HG02642 (cell line): Measurements from ENCODE around the gene ELMO1.

Experiments
- ATAC-seq: cut with Tn5 transposase; IDR thresholded peaks from one replicate; pipeline ENCODE4 v1.9.1; 2021; ENCODE audit warnings: mild to moderate bottlenecking; ENCODE audit not compliant: unreplicated experiment, poor library complexity

ELMO1 gene

GRCh38 chr7:37411444-37412034 lies 37.1 kb downstream of the ELMO1 start:
- ATAC-seq, result no peak

DNA sequence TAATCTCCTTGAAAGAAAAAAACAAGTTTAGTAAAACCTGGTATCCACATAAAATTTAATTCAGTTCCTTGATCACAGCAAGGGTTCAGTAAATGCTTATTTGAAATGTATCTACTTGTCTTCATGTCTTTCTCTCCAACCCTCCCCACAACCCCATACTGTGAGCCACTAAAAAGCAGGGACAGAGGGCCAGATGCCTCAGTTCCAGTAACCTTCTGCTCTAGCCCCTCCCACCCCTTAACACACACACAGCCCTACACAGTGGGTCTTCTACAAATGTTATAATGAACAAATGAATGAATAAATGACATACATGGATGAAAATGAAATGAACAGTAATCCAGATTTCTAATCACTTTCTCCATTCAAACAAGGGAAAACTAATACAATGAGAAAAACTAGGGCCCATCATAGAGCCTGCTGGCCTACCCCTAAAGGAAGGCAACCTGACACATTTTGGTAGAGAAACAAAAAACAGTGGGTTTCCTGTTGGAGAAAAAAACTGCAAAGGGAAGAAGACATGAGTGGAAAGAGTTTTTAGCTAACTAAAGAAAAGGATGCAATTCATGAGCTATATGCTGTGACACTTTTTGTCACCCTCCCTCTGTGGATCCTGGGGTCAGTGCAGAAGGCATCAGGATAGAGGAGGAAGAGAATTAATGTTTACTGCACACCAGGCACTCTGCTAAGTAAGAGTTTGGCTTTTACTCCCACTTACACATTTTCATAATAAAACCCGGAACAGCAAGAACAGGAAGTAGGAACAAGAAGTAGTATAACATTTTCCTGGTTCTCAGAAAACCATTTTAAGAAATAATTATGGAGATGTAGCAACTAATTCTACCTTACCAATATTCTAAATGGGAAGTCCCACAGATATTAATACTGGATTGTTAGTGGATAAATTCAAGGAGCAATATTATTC lies 38.1 kb downstream of the ELMO1 start:
- no peak for ATAC-seq

DNA sequence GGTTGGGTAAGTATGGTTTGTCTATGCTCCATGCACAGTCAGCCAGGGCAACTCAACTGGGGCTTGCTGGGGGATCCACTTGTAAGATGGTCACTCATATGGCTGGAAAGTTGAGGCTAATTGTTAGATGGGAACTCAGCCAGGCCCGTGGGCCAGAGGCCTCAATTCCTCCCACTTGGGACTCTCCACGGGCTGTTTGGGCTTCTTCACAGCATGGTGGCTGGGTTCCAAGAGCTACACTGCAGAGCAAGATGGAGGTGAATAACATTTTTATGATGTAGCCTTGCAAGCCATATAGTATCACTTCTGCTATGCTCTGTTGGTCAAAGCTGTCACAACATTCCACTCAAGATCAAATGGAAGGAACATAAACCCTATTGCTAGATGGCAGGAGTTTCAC lies 39.2 kb downstream of the ELMO1 start:
- no peak for ATAC-seq

DNA sequence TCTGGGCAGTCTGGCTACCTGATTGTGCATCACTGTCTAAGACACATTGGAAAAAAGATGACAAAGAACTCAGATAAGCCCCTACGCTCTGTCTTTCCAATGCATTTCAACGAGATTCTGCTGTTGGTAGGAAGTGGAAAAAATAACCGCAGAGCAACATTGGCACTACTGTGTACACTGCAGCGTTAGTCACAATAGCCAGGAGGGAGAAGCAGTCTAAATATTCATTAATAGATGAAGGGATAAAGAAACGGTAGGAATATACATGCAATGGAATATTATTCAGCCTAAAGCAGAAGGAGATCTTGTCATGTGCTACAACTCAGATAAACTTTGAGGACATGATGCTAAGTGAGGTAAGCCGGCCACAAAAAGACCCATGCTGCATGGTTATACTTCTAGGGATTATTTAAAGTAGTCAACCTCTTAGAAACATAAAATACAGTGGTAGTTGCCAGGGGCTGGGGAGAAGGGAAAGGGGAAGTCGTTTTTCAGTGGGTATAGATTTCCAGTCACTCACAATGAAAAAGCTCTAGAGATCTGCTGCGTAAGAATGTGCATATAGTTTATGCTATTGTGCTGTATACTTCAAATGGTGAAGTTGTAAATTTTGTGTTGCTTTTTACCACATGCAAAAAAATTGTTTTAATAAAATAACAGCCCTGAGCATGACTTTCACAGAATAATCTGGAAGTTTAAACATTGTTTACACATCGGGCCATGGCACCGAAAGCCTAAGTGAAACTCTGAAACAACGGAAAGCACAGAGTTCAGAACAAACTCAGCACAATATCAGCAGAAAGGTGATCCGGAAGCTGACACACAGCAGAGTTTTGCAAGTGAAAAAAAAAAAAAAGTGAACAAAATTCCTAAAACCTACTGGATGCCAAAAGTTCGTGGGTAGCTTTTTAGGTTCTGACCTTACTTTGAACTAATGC lies 40.1 kb downstream of the ELMO1 start:
- ATAC-seq, result peak; percentile 58

DNA sequence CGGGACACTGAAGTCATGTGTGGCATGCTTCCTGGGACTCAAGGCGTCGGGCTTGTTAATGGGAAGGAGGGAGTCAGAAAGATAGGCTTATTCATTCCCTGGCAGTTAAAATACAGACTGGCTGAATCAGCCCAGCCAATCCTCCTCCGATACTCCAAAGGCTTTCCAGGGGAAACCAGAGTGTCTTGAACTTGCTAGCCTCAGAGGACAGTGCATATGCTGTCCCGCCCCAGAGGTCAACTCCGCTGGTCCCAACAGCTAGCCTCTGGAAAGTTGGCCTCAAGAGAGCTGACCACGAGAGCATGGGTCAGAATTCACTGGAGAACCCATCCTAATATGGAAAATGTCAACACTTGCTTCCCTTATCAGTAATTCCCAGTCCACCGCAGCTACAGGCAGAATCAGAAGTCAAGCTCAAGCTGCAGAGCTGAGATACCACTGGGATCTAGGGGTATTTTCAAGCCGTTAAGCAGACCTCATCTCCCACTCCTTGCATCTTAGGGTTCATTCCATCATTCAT lies 43.0 kb downstream of the ELMO1 start:
- ATAC-seq, result no peak

DNA sequence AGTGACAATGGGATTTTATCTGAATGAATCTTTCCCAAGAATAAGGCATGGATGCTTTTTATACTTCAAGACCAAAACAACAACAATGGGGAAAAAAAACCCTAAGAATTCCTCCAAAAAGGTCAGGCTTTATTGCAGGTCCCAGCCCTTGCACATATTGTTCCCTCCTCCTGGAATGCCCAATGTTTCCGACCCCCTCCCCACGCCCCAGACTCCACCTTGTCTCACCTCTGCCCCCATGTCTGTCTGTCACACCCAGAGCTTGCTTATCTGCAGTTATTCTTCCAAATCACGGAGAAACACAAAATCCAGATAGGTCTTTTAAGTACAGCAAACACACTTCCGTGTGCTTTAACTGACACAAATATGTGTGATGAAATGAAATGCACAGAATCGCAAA lies 43.5 kb downstream of the ELMO1 start:
- no peak for ATAC-seq

DNA sequence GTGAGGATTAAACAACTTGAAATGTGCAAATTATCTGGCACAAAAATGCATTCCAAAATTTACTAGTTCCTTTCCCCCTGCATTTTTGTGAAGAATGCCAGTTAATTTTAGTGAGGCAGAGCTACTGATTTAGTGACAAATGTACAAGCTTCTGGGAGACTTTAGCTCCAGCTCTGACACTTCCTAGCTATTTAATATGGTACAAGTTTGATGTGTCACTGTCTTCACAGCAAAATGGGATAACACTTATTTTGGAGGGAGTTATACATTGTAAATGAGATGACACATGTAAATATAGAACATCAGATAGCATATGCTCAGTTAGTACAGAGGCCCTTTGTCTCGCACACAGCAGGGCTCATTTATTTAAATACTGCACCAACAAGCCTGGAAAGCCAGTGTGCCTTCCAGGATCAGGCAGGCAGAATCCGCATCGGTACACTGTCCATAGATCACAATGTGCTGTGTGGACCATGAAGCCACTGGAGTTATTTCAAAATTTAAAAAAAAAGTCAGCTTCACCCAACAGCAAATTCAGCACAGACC lies 48.7 kb downstream of the ELMO1 start:
- ATAC-seq, result no peak

- ATAC-seq, result no peak
Observed at GRCh38 chr7:37398403-37398802, 50.3 kb downstream of the ELMO1 start.

GRCh38 chr7:37395618-37396259 lies 52.9 kb downstream of the ELMO1 start:
- no peak for ATAC-seq

DNA sequence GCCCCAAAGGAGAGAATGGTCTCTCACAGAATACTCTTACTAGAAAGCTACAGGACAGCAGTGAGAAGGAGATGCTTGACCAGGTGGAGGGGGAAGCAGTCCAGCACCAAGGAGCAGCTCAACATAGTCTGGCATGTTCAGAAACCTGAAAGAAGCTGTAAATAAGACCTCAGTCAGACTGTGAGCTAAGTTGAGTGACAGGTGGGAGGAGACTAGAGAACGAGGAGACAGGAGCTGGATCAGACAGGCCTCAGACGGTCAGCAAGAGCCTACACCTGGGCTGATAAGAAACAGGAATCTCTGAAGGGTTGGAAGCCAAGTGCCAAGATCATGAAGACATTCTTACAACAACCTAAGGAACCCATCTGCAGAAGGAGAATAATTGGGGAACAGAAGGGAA lies 54.5 kb downstream of the ELMO1 start:
- peak; percentile 81 for ATAC-seq

DNA sequence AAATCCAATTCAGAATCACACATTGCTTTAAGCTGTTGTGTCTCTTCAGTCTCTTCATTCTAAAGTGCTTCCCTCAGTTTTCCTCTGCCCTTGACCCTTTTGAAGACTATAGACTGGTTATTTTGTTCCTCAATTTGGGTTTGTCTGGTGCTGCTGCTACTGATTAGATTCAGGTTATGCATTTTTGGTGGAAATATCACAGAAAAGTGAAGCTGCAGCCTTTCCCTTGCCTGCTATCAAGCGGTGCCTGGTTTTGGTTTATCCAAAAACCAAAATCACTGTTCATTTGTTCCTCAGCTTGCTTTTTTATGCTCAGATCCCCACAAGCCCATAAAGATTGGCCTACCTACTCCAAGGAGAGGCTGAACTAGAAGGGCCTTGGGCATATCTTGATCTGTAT lies 55.2 kb downstream of the ELMO1 start:
- ATAC-seq, result no peak

- ATAC-seq, result no peak
Observed at GRCh38 chr7:37392673-37393017, 56.0 kb downstream of the ELMO1 start.

GRCh38 chr7:37391791-37392672 lies 56.6 kb downstream of the ELMO1 start:
- ATAC-seq, result no peak

DNA sequence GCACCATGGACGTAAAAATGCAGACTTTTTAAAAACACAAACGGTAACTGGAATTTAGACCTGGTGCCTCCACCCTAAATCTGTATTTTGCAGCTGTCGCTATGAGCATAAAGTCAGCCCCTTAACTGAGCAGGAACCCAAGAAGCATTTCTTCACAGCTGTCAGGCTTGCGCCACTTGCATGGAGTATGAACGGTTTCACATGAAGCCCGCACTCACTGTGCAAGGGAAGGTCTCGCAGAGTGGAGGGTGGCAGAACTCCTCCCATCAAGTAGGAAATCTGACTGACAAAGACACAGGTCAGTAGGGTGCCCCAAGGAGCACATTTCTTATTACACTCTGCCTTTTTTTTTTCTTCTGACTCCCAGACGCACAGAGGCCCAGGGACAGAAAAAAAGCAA lies 58.5 kb downstream of the ELMO1 start:
- no peak for ATAC-seq

DNA sequence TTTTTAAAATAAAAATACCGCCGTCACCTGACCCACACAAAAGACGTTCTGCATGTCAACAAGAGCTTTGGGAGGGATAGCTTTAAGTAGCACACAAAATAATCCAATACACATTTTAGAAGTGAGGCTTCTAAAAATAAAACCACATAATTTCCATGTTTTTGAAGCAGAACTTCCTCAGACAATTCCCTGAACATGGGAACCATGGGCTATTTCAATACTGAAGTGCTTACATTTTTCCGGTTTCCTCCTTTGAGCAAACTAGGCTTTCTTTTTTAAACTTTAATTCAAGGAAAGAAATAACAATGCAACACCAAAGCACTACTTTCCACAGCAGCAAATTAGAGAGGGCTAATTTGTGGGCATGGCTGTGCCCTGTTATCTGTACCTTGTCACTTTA lies 59.9 kb downstream of the ELMO1 start:
- no peak for ATAC-seq

DNA sequence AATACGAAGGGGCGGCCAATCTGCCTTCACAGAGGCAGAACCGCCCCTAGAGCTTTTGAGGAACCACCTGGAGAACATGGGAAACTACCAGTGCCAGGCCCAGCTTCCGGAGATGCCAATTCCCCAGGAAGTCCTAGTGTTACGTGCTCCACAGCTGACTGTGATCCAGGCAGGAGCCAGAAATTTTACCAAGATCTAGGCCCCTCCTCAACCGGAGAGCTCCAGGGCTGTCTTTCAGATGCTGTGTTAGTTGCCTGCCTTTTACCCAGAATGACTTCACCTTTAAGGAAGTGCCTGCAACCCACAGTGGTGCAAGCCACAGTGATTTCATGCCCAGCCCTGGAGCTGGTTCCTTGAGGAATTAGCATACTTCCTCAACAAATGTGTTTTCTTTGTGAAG lies 62.9 kb downstream of the ELMO1 start:
- ATAC-seq, result no peak

DNA sequence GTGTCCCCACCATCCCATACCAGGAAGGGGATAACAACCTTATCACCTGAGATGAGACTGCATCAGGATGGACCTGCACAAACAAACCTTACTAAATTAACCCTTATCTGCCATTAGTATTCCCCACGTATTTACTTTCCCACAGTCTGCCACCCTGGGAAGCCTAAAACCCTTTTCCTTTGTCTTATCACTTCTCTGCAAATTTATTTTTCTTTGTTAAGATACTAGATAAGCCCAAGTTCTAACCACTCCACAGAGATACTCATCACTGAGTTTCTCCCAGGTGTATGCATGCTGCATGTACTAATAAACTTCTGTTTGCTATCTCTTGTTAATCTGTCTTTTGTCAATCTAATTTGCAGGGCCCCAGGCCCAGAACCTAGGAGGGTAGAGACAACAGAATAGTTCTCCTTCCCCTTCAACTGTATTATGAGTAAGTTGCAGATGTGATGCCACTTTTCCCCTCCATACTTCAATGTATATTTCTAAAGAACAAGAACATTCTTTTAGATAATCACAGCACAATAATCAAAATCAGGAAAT lies 66.0 kb downstream of the ELMO1 start:
- ATAC-seq, result no peak

DNA sequence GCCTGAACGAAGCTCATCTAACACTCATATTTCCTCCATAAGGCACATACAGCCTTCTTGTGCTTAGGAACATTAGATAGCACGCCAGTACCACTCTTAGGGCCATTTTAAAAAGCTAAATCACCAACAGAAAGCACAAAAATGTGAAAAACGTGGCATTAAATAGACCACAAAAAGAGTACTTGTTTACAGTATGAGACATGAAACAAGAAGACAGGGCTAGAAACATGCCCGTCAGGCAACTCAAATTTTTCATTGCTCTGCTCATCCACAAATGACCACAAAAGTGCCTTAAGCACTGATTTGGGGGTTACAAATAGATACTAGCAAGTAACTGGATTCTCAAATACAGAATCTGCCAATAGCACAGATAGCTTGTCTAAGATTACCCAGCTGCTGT lies 67.8 kb downstream of the ELMO1 start:
- ATAC-seq, result no peak
